Transverse colon (tissue), 4 donors: ENCODE data around the gene MMD.

ENCODE experiments used
- EP300 ChIP-seq: sonication (generic); formaldehyde crosslinking; IDR thresholded peaks from one replicate; pipeline ENCODE4 v1.6.1; 2017; ENCODE audit warnings: antibody characterized with exemption, low read depth
- POLR2A ChIP-seq: fragments of 450-650 bp; IDR thresholded peaks from one replicate; pipeline ENCODE4 v1.6.1; 2016; ENCODE audit warnings: antibody characterized with exemption, mild to moderate bottlenecking, moderate library complexity
- POLR2AphosphoS5 ChIP-seq, 3 donors: sonication (generic); formaldehyde crosslinking; IDR thresholded peaks; one replicate each; pipeline ENCODE4 v1.6.1; 2016; ENCODE audit warnings: antibody characterized with exemption in 3 of 3
- TF ChIP-seq, protein P1 (sequence below), 5 experiments: fragments of 200-600 bp in 3 of 5; fragments of 450-650 bp in 2 of 5; sonication (generic) in 3 of 5; IDR thresholded peaks; 1 replicate in 2 of 5; 2 replicates in 3 of 5; pipeline ENCODE4 v1.5.1; 2016 to 2017; ENCODE audit warnings: antibody characterized with exemption in 5 of 5, inconsistent platforms in 3 of 5, mild to moderate bottlenecking in 2 of 5, moderate library complexity in 1 of 5

DNA sequence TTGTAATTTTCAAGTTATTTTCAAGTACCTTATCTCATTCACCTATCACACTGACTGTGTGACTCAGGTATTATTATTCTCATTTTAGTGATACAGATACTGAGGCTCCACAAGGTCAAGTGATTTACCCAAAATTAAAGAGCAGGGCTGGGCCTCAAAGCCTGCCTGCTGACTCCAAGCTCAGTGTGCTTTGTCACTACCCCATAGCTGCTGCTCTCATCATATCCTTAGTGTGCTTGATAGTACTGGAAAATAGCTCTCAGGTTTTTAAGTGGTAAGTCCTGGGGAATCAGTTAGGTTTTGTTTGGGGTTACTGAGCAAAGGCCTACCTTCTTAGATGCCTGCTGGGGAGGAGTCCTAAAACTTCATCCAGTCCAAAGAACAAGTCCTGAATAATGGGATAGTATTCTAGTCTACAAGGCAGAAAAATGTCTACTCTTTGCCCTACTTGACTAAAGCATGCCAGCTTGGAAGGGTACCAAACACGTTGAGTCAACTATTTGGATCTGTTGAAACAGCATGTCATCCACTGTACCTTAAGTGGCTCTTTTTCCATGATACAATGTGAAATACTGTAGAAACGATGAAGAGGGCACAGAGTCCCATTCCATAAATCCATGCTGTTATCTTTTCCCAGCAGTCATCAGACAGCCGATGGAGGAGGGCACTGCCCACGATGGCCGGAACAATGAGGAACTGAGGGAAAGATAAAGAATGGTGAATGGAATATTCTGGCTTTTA, 10.7 kb downstream of the MMD start:
- TF ChIP-seq, protein P1, sequence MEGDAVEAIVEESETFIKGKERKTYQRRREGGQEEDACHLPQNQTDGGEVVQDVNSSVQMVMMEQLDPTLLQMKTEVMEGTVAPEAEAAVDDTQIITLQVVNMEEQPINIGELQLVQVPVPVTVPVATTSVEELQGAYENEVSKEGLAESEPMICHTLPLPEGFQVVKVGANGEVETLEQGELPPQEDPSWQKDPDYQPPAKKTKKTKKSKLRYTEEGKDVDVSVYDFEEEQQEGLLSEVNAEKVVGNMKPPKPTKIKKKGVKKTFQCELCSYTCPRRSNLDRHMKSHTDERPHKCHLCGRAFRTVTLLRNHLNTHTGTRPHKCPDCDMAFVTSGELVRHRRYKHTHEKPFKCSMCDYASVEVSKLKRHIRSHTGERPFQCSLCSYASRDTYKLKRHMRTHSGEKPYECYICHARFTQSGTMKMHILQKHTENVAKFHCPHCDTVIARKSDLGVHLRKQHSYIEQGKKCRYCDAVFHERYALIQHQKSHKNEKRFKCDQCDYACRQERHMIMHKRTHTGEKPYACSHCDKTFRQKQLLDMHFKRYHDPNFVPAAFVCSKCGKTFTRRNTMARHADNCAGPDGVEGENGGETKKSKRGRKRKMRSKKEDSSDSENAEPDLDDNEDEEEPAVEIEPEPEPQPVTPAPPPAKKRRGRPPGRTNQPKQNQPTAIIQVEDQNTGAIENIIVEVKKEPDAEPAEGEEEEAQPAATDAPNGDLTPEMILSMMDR (IDR thresholded peaks at IDR 0.05): no peak
- TF ChIP-seq POLR2A: no peak
- no peak for TF ChIP-seq POLR2AphosphoS5 (IDR thresholded peaks at IDR 0.05)
- TF ChIP-seq EP300: no peak
